Parathyroid adenoma (tissue), 2 donors: ENCODE measurements around the gene PDE10A.

Experiments
- H2AFZ ChIP-seq: fragments of 300-600 bp; sonication (generic); one replicate; pipeline ENCODE4 v1.7.0; 2017; ENCODE audit warnings: antibody characterized with exemption, mild to moderate bottlenecking
- H3K27ac ChIP-seq: fragments of 300-600 bp; sonication (generic); one replicate; pipeline ENCODE4 v1.7.0; 2017
- H3K27me3 ChIP-seq: fragments of 300-600 bp; sonication (generic); one replicate; pipeline ENCODE4 v1.7.0; 2017; ENCODE audit warnings: low read length; ENCODE audit not compliant: control insufficient read depth, insufficient read depth
- H3K36me3 ChIP-seq: fragments of 300-600 bp; sonication (generic); one replicate; pipeline ENCODE4 v1.7.0; 2017; ENCODE audit warnings: low read length; ENCODE audit not compliant: control insufficient read depth, insufficient read depth
- H3K4me1 ChIP-seq: fragments of 300-600 bp; sonication (generic); one replicate; pipeline ENCODE4 v1.7.0; 2017; ENCODE audit warnings: control low read depth
- H3K4me2 ChIP-seq: fragments of 300-600 bp; sonication (generic); one replicate; pipeline ENCODE4 v1.7.0; 2017; ENCODE audit warnings: low read length
- H3K4me3 ChIP-seq: fragments of 300-600 bp; sonication (generic); one replicate; pipeline ENCODE4 v1.7.0; 2017; ENCODE audit warnings: low read depth, low read length
- H3K79me2 ChIP-seq: fragments of 300-600 bp; sonication (generic); one replicate; pipeline ENCODE4 v1.7.0; 2017; ENCODE audit warnings: control low read depth
- H3K9ac ChIP-seq: fragments of 300-600 bp; sonication (generic); one replicate; pipeline ENCODE4 v1.7.0; 2017; ENCODE audit warnings: mild to moderate bottlenecking
- H3K9me3 ChIP-seq: fragments of 300-600 bp; sonication (generic); one replicate; pipeline ENCODE4 v1.7.0; 2017; ENCODE audit warnings: low read length; ENCODE audit not compliant: control insufficient read depth
- CTCF ChIP-seq: fragments of 300-600 bp; sonication (generic); IDR thresholded peaks from one replicate; pipeline ENCODE4 v1.7.0; 2017; ENCODE audit warnings: antibody characterized with exemption, mild to moderate bottlenecking
- donor health status: primary hyperparathyroidism.

PDE10A gene

DNA sequence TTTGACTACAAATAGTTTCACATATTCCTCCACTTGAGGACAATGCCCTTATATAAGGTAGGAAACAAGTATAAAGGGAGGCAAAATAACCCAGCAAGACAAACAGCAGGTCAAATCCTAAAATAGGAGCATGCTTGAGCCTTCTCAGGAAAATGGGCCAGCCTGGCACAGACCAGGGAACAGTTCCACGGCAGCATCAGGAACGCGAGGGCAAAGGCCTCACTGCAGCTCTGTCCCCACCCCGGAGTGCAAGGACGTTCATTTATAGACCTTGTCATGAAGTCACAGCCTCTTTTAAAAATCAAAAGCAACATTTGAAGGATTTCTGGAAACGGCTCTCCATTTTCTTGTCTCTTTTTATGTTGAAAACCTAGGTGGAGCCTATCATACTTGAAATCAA is 17.1 kb downstream of the PDE10A start:
- Histone ChIP-seq H3K4me1 (no peaks in the 10 kb centered on the region), H3K36me3 (no peaks in the 10 kb centered on the region), H3K9ac (no peak overlapping the region), H3K79me2 (no peaks in the 10 kb centered on the region), H3K27me3 (no peaks in the 10 kb centered on the region), H3K27ac (no peak overlapping the region), H2AFZ (no peak overlapping the region), H3K4me3 (no peak overlapping the region), H3K9me3 (no peaks in the 10 kb centered on the region), H3K4me2 (no peak overlapping the region)
- TF ChIP-seq CTCF = no peak

- no peaks in the 10 kb centered on the region for H3K9me3 ChIP-seq
- H3K4me3 ChIP-seq = no peak overlapping the region
- H3K79me2 ChIP-seq = no peaks in the 10 kb centered on the region
- H3K9ac ChIP-seq = no peak overlapping the region
- no peaks in the 10 kb centered on the region for H3K36me3 ChIP-seq
- no peak overlapping the region for H3K4me2 ChIP-seq
- no peaks in the 10 kb centered on the region for H3K27me3 ChIP-seq
- TF ChIP-seq CTCF = no peak
- H2AFZ ChIP-seq = no peak overlapping the region
- H3K27ac ChIP-seq = no peak overlapping the region
- no peaks in the 10 kb centered on the region for H3K4me1 ChIP-seq
Measured at GRCh38 chr6:165644586-165645266, 18.3 kb downstream of the PDE10A start.

GRCh38 chr6:165643015-165643414 is 20.0 kb downstream of the PDE10A start:
- Histone ChIP-seq H3K4me1 (no peaks in the 10 kb centered on the region), H3K4me3 (no peak overlapping the region), H3K4me2 (no peak overlapping the region), H3K36me3 (no peaks in the 10 kb centered on the region), H2AFZ (no peak overlapping the region), H3K79me2 (no peaks in the 10 kb centered on the region), H3K9ac (no peak overlapping the region), H3K27me3 (no peaks in the 10 kb centered on the region), H3K9me3 (no peaks in the 10 kb centered on the region), H3K27ac (no peak overlapping the region)
- TF ChIP-seq CTCF = no peak

GRCh38 chr6:165641672-165642156 is 21.3 kb downstream of the PDE10A start:
- no peaks in the 10 kb centered on the region for H3K27me3 ChIP-seq
- H3K36me3 ChIP-seq = no peaks in the 10 kb centered on the region
- no peak overlapping the region for H2AFZ ChIP-seq
- H3K79me2 ChIP-seq = no peaks in the 10 kb centered on the region
- TF ChIP-seq CTCF = no peak
- no peak overlapping the region for H3K9ac ChIP-seq
- H3K4me1 ChIP-seq = no peaks in the 10 kb centered on the region
- H3K4me3 ChIP-seq = no peak overlapping the region
- H3K27ac ChIP-seq = no peak overlapping the region
- H3K4me2 ChIP-seq = no peak overlapping the region
- H3K9me3 ChIP-seq = no peaks in the 10 kb centered on the region

DNA sequence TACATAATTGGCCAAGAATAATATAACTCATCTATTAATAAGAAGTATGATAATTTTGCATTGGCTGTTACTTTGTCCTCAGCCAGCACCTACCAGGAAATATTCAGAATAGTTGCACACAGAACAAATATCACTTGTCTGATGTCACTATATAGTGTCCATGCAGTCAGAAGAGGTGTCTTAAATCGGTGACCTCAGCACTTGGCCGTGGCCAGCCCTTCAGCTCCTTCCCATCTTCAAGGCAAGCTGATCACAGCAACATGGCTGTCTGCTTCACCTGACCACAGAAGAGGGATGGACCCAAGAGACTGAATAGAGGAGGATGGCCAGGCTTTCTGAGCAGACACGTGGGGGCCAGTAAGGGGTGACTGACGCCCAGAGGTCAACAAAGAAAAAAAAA is 22.2 kb downstream of the PDE10A start:
- H3K36me3 ChIP-seq = no peaks in the 10 kb centered on the region

More for the DNA sequence above, 22.2 kb downstream of the PDE10A start:
- Histone ChIP-seq H3K4me2 (no peak overlapping the region), H2AFZ (no peak overlapping the region), H3K27me3 (no peaks in the 10 kb centered on the region), H3K4me1 (no peaks in the 10 kb centered on the region), H3K79me2 (no peaks in the 10 kb centered on the region), H3K4me3 (no peak overlapping the region), H3K9me3 (no peaks in the 10 kb centered on the region), H3K9ac (no peak overlapping the region), H3K27ac (no peak overlapping the region)
- no peak for TF ChIP-seq CTCF
